GM21526 (cell line): ENCODE measurements around the gene DERA.
"Not testable (repeated sequence)": the region's sequence is repeated elsewhere in the genome, so short reads cannot be mapped to it uniquely, and the experiment has no call there.

ENCODE experiments used
- ATAC-seq: cut with Tn5 transposase; IDR thresholded peaks from one replicate; pipeline ENCODE4 v1.9.1; 2021; ENCODE audit warnings: moderate library complexity; ENCODE audit not compliant: unreplicated experiment, low FRiP score

Gene DERA

DNA sequence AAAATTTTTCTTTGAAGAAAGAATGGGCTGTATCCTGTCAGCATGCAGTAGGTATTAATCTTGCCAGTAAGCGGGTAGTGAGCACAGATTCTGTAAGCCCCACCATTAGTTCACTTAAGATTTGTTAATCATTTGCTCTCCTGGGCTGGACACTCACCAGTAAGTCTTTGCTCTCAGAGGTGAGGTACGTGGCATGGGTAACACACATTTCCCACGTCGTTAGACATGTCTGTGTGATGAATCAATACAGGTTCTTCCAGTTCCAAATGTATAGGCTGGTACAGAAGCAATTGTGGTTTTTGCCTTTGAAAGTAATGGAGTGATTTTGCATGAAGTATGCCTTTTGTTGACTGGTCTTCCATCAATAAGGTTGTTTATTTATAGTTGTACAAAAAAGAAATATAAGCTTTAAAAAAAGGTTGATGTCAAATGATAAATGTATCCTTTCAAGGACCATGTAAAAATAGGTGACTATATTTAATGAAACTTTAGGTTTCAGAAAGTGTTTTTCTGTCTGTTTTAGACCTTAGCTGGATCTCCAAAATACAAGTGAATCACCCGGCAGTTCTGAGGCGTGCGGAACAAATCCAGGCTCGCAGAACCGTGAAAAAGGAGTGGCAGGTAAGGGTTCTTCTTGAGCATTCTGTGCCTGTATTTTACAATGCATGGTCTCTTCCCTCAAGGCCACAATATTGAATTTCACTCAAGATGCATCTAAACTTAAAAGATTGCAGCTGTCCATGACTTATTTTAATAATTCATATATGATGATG is 45.5 kb downstream of the DERA start:
- no peak for ATAC-seq

- ATAC-seq: no peak
Measured at GRCh38 chr12:15962760-15963159, 51.6 kb downstream of the DERA start.

DNA sequence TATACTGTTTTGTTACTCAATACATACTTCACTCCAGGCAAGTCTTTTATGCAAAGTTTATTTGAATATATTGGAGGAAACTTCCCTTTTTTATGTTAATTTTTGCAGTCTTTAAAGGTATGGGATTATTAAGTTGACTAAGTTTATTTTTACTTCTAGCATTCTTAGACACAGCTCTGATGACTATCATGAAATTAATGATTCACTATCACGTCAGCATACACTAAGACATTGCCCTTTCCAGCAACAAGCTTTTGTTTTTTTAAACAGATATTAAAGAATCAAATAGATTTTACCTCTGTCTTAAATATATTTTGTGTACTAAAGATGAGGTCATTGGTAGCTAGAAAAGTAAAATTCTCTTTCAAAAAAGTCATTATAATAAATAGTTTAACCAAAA is 52.1 kb downstream of the DERA start:
- ATAC-seq: no peak

DNA sequence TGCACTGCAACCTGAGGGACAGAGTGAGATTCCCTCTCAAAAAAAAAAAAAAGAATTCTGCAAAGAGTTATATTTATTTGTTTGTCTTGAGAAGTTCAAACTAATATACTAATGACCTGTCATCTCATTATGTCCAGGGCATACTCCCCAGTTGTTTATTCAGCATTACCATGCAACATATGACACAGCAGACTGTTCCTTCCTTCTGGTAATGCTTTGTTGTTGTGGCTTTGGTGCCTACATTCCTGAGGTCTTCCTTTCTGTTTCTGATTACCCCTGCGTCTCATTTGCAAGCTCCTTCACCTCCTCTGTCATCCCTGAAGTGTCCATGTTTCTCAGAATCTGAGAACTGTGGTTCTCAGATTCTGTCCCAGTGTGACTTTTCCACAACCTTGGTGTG is 55.3 kb downstream of the DERA start:
- ATAC-seq: no peak

GRCh38 chr12:15967053-15967452 is 55.9 kb downstream of the DERA start:
- not testable (repeated sequence) for ATAC-seq

DNA sequence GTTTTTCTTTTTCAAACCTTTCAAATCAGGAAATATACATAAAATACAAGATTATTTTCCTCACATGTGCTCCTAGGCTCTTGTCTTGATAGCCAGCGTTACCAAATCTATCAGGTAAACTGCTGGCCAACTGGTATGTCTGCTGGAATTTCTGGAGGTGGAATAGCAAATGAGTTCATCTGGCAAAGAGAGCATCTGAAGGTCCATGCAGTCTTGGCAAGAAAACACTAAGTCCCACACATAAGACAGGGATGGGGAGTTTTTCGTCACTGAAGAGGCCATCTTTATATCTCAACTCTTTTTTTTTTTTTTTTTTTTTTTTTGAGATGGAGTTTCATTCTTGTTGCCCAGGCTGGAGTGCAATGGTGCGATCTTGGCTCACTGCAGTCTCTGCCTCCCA is 60.1 kb downstream of the DERA start:
- ATAC-seq: no peak

DNA sequence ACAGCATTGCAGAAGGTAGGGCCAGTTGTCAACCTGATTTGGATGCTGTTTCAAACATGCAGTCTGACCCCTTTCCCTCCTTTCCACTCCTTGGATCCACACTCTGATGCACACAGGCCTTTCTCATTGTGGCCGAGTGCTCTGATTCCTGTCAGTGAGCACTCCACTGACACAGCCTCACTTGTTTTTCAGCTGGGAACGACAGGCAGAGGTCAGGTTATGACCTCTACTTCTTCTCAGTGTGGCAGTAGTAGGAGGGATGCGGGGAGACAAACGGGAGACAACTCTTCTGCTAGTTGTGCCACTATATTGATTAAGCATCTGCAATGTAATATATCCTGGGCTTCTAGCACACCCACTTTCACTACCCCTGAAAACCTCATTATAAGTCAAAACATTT is 61.8 kb downstream of the DERA start:
- ATAC-seq: no peak

DNA sequence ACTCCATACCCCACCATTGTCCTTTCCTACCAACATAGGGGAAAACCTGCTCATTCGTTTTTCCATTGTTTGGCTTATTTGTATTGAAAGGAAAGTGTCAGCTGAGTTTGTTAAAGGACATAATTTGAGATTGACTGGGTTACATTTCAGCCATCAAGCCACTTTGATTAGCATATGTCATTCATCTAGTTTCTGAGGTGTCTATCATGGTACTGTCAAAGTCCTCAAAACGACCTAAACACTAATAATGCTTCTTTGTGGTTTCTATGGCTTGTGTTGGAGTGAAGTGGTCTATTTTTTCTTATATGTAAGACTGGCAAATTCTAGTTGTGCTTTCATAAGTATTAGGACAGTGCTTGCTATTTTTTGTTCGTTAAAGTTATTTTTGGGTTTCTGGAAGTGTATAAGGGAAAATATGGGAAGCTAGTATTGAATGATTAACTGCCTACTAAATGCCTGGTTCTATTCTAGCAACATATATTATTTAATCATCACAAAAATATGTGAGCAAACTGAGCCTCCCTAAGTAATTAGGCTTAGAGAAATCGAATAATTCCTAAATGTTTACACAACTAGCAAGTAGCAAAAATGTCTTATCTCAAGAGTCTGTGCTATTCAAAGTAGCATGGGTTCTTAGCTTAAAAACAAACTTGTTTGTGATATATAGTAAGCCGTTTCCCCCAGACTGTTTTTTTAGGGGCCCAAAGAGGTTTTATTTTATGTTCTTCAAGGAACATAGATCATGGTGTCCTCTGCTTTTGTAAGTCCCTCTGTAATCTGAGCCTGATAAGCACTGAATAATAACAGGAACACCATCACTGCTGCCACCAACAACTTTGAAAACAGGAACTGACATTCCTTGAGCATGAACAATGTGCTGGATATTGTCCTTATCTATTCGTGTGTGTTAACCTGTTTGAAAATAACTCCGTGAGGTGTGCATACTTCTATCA is 67.1 kb downstream of the DERA start:
- ATAC-seq: no peak

DNA sequence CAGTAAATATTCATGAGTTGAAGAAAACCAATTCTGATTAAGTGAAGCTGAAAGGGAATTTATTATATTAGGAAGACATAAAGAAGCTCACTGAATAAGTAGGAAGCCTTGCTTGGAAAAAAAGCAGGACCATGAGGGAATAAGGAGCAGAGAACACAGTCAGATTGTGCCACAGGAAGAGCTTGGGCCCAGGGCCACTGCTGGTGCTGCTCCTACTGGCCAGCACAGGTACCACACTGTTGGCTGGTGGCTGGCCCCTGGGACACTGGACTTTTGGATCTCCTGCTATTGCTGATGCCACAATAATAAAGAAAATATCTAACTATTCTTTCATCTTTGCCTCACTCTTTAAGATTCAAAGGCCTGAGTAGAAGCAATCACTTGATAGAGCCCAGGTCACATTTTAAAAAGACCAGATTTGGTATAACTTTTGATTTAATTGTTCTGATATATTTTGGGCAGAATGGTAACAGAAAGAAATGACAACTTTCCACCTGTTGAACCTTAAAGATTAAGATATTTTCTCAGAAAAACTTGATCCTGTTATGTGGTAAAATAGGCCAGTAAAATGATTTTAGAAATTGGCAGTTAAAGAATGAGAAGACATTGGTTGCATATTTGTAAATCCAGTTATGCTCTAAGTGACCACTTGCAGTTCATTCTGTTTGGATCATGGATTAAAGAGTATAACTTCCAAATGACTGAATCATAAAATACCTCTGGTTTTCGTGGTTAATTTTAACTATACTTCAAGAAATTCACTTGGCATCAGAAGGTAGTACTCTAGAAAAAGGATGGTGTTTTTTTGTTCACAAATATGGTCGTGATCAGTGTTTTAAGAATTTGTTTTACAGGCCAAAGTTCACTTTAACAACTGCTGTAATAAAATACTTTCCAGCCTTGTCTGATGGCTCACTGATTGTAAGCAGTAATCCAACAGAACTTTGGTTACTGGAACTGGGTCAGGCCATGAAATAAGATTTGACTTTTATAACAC is 68.3 kb downstream of the DERA start:
- peak; percentile 60 for ATAC-seq

GRCh38 chr12:15982071-15982470 is 70.9 kb downstream of the DERA start:
- no peak for ATAC-seq

DNA sequence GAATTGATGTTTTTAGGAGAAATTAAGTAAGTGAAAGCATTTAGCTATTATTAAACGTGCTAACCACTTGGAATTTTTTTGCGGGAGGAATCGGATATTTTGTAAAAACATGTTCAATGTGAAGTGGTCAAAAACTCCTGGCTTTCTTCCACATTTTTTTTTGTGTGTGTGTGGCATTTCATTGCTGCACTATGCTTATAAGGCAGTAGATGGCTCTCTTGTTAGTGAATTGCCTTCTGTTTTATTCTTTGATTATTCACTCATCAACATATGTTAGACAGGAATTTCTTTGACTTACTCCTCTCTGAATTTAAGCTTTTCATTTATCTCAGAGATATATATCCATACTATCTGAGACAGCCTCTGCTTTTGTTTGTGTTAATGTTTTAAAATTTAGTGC is 71.3 kb downstream of the DERA start:
- ATAC-seq: no peak

- no peak for ATAC-seq
Measured at GRCh38 chr12:15982921-15983320, 71.8 kb downstream of the DERA start.

GRCh38 chr12:15984097-15984800 is 73.1 kb downstream of the DERA start:
- ATAC-seq: peak; percentile 40

DNA sequence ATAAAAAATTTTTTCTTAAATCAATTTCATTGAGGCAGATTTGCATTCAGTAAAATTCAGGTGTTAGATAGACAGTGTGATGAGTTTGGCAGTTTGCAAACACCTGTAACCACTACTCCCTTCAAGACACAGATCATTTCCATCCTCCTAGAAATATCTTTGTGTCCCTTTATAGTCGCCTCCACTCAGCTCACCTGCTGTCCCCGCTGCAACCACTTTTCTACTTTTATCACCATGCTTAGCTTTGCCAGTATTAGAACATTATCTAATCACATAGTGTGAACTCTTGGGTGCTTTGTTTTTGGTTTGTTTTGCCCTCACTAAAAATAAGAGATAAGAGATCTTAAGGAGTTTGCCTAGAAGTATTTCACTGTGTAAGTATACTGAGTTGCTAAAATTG is 73.8 kb downstream of the DERA start:
- ATAC-seq: no peak

DNA sequence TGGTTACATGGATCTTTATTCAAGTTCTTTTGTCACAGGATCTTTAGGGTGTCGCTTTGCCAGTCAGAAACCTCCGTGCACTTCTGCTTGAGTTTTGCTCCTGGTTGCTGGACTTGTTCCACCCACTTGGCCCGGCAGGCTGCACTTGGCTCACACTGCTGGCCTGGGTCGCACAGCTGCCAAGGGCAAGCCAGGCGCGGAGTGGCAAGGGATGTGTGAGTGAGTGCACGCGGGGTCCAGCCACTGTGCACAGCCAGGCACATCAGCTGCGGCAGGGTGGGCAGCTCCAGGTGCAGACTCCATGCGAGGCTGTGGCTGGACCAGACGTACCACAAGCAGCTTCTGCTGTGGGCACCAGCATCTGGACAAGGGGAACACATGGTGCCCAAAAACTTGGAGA is 76.6 kb downstream of the DERA start:
- no peak for ATAC-seq

- no peak for ATAC-seq
Measured at GRCh38 chr12:15988983-15989755, 78.0 kb downstream of the DERA start.

GRCh38 chr12:15995801-15996200 is 84.7 kb downstream of the DERA start:
- no peak for ATAC-seq

- ATAC-seq: no peak
Measured at GRCh38 chr12:15996254-15996653, 85.1 kb downstream of the DERA start.

- ATAC-seq: no peak
Measured at GRCh38 chr12:15996948-15997347, 85.8 kb downstream of the DERA start.
